OCI-LY7 (cell line): ENCODE measurements around the gene H2BK1.

Source experiments
- CTCF ChIP-seq: fragments of 200-600 bp; sonication (generic); conservative IDR thresholded peaks from 2 replicates; pipeline ENCODE4 v1.5.1; 2014; ENCODE audit warnings: mild to moderate bottlenecking, antibody characterized with exemption, low read length, moderate library complexity, mixed read lengths
- EZH2phosphoT487 ChIP-seq: fragments of 200-600 bp; sonication (generic); IDR thresholded peaks from 2 replicates; pipeline ENCODE4 v1.6.1; 2018; ENCODE audit warnings: low read depth, borderline replicate concordance, mild to moderate bottlenecking, mixed run types, antibody characterized with exemption, low read length, moderate library complexity, mixed read lengths

GRCh38 chr7:151231080-151231479 lies 20.8 kb upstream of the H2BK1 start:
- no peak for TF ChIP-seq CTCF
- no peak for TF ChIP-seq EZH2phosphoT487
